Subcutaneous adipose tissue (tissue), 4 donors: ENCODE results near the gene FOXD2. TPM values are rescaled to one million over a fixed set of nuclear protein-coding genes. Genes with fewer than 3 reads are reported as not detected.

Experiments used
- total RNA-seq, 4 donors: library from RNA; depleted of rRNA; stranded (reverse); fragments of >200 nt; gene quantifications; one replicate each; pipeline ENCODE4 v1.1.0, GENCODE V29; 2016
- TF ChIP-seq, protein P1 (sequence below): fragments of 450-650 bp; IDR thresholded peaks from one replicate; pipeline ENCODE4 v1.5.1; 2016; ENCODE audit warnings: low read depth, mild to moderate bottlenecking, control low read depth, antibody characterized with exemption, moderate library complexity

FOXD2 gene
- total RNA-seq, 4 donors from 2014 or later = under 0.01 to 0.38 (median 0.17) TPM; not detected in 1

DNA sequence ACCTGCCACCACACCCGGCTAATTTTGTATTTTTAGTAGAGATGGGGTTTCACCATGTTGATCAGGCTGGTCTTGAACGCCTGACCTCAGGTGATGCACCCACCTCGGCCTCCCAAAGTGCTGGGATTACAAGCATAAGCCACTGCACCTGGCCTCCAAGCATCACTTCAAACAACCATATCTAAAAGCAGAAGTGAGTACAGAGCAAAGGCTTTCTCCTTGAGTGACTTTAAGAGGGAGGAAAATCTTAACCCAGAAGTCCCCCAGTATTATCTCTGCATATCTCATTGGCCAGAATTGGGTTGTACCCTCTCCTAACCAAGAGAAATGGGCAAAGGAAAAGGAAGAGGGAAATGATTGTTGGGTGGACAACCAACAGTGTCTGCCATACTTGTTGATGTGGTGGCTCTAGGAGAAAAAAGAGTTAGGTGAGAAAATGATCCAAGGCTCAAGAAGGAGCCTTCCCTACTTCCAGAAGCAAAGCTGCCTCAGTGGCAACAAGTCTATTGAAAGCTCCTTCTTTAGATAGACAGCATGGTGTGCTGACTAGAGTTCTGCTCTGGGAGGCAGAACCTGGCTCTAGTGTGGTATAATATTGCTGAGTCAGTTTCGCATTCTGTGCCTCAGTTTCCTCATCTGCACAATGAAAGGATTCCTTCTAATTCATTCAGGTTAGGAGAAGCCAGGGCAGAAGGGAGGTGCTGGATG is 38.6 kb upstream of the FOXD2 start:
- TF ChIP-seq, protein P1, sequence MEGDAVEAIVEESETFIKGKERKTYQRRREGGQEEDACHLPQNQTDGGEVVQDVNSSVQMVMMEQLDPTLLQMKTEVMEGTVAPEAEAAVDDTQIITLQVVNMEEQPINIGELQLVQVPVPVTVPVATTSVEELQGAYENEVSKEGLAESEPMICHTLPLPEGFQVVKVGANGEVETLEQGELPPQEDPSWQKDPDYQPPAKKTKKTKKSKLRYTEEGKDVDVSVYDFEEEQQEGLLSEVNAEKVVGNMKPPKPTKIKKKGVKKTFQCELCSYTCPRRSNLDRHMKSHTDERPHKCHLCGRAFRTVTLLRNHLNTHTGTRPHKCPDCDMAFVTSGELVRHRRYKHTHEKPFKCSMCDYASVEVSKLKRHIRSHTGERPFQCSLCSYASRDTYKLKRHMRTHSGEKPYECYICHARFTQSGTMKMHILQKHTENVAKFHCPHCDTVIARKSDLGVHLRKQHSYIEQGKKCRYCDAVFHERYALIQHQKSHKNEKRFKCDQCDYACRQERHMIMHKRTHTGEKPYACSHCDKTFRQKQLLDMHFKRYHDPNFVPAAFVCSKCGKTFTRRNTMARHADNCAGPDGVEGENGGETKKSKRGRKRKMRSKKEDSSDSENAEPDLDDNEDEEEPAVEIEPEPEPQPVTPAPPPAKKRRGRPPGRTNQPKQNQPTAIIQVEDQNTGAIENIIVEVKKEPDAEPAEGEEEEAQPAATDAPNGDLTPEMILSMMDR = no peak

DNA sequence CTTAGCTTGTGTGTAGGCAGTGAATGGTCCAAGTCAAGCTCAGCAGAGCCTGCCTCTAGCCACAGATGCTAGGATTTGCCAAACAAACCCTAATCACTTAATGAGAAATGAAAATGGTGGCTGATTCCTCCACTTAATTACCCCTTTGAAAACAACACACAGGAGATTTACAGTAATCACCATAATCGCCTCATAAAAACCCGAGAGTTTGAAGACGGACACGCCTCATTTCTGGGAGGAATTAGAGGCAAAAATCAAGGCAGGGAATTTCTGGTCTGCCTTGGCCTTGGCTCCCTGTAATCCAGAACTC is 38.0 kb upstream of the FOXD2 start:
- TF ChIP-seq, protein P1 = no peak

DNA sequence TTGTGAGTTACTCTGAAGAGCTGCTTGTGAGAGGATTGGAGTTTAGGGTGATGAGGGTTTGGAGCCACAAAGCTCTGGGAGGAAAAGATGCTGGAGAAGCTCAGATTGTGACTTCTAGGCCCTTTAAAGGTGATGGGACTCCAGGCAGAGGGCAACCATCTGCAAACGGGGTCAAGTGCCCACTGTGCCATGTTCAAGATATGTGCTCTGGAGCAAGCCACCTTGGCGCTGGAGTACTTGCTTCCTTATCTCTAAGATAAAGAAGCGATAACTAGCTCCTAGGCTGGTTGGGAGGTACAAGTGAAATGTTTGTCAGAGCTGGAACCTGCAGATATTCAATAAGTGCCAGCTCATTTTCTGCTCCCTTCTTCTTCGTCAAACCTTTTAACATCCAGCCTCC is 36.1 kb upstream of the FOXD2 start:
- TF ChIP-seq, protein P1 = no peak

DNA sequence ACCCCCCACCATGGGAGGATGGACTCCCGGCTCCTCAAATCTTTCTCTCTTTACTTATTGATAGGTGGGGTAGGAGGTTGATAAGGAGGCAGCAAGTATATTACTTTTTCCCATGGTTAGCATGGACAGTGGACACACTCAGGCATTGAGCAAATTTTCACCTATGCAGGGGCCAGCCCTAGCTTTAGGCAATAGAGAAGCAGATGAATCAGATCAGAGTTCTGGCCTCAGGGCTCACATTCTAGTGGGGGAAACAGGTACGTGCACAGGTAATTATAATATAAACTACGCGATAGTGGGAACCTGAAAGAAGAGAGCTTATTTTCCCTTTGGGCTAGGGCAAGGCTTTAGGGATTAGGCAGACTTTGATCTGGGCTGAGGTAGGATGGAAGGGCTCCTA is 35.3 kb upstream of the FOXD2 start:
- TF ChIP-seq, protein P1 = no peak

DNA sequence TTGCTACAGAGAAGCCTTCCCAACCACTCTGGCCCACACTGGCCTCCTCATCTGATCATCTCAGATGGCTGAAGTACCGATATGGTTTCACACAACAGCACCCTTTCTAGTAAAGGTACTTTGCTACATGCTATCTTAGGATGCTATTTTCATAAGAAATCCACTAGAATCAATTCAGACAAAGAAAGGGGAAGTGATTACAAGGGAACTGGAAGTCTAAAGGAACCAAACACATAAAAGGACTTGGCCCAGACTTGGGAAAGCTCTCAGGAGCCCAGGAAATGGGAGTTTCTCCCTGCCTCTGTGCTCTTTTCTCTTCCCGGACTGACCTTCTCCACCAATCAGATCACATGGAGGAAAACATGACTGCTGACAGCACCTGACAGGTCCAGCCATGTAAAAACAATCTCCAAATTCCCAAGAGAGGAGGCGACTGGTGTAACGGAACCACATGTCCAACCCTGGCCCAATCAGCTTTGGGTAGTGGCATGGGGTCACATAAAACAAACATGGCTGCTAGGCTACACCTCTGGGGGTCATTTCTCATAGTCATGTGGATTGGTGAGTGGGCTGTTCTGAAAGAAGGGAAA is 34.4 kb upstream of the FOXD2 start:
- TF ChIP-seq, protein P1 = no peak

DNA sequence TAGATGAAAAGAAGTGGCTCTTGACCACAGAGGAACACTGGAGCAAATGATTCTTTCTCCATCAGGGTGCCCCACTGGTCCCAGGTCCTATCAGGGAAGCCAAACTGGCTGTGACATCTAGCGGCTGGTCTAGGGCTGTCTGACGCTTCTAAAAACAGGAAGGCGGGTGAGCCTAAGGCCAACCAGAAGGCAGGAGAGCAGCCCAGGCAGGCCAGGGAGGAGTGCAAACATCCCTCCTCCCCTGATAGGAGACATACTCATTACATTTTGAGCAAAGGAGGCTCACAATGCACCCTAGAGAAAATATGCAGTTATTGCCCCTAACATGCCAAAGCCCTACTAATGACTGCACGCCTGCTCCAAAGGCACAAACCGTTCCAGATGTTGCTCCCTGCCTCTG is 32.1 kb upstream of the FOXD2 start:
- TF ChIP-seq, protein P1 = no peak

DNA sequence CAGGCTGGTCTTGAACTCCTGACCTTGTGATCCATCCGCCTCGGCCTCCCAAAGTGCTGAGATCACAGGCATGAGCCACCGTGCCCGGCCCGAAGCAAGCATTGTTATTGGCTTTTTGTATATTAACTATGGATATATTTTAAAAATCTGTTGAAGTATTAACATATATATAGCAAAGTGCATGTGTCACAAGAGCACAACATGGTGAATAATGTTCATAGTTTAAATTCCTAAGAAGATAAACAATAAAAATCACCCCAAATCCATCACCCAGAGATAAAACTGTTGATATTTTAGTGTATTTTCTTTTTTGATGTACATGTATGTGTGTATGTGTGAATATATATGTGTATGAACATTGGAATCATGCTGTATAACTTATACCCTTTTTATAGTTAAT is 30.9 kb upstream of the FOXD2 start:
- TF ChIP-seq, protein P1 = no peak
